Astrocyte (in vitro differentiated cells and primary cell): ENCODE measurements around the gene MED22. TPM values are rescaled to one million over a fixed set of nuclear protein-coding genes. Genes with fewer than 3 reads are reported as not detected.

Experiments
- DNase-seq: peaks from one replicate; pipeline ENCODE4 v3.0.0-alpha.2; 2010; ENCODE audit warnings: low read depth
- FAIRE-seq: peaks from 2 replicates; lab custom pipeline; 2011; peaks lifted over from hg19 to GRCh38; lab: Jason Lieb, UNC
- H2AFZ ChIP-seq: 2 replicates; pipeline ENCODE4 v1.6.0; 2012; ENCODE audit warnings: low read depth, low read length, inconsistent platforms
- H3K27ac ChIP-seq: 2 replicates; pipeline ENCODE4 v1.5.1; 2011; ENCODE audit warnings: low read depth, low read length, inconsistent platforms
- H3K27me3 ChIP-seq: 2 replicates; pipeline ENCODE4 v1.6.0; 2011; ENCODE audit warnings: low read length, inconsistent platforms; ENCODE audit not compliant: insufficient read depth
- H3K36me3 ChIP-seq: 2 replicates; pipeline ENCODE4 v1.5.1; 2011; ENCODE audit warnings: low read length, inconsistent platforms; ENCODE audit not compliant: insufficient read depth
- H3K4me1 ChIP-seq: 2 replicates; pipeline ENCODE4 v1.5.1; 2011; ENCODE audit warnings: low read length, inconsistent platforms; ENCODE audit not compliant: insufficient read depth
- H3K4me2 ChIP-seq: 2 replicates; pipeline ENCODE4 v1.6.0; 2012; ENCODE audit warnings: low read length, inconsistent platforms
- H3K4me3 ChIP-seq: 2 replicates; pipeline ENCODE4 v1.5.1; 2011; ENCODE audit warnings: low read depth, mild to moderate bottlenecking, low read length, inconsistent platforms; ENCODE audit not compliant: insufficient read depth
- H3K79me2 ChIP-seq: 2 replicates; pipeline ENCODE4 v1.6.0; 2012; ENCODE audit warnings: mild to moderate bottlenecking, low read length, inconsistent platforms; ENCODE audit not compliant: insufficient read depth
- H3K9ac ChIP-seq: 2 replicates; pipeline ENCODE4 v1.6.0; 2012; ENCODE audit warnings: mild to moderate bottlenecking, low read length, inconsistent platforms
- H3K9me3 ChIP-seq: 2 replicates; pipeline ENCODE4 v1.5.1; 2012; ENCODE audit warnings: low read depth, mild to moderate bottlenecking, low read length, inconsistent platforms; ENCODE audit not compliant: insufficient read depth
- H4K20me1 ChIP-seq: 2 replicates; pipeline ENCODE4 v1.6.0; 2012; ENCODE audit warnings: low read length, inconsistent platforms; ENCODE audit not compliant: insufficient read depth
- H3K27ac Mint-ChIP-seq: one replicate; pipeline ENCODE4 v1.8.0; 2021; ENCODE audit warnings: mild to moderate bottlenecking, mixed read lengths; ENCODE audit not compliant: unreplicated experiment
- H3K27me3 Mint-ChIP-seq: one replicate; pipeline ENCODE4 v1.8.0; 2021; ENCODE audit warnings: low read depth, mixed read lengths; ENCODE audit not compliant: unreplicated experiment
- H3K36me3 Mint-ChIP-seq: one replicate; pipeline ENCODE4 v1.8.0; 2021; ENCODE audit warnings: low read depth, mixed read lengths; ENCODE audit not compliant: unreplicated experiment
- H3K4me1 Mint-ChIP-seq: one replicate; pipeline ENCODE4 v1.8.0; 2021; ENCODE audit warnings: low read depth, mixed read lengths; ENCODE audit not compliant: unreplicated experiment
- H3K4me3 Mint-ChIP-seq: one replicate; pipeline ENCODE4 v1.8.0; 2021; ENCODE audit warnings: mild to moderate bottlenecking, moderate library complexity, mixed read lengths; ENCODE audit not compliant: unreplicated experiment
- H3K9me3 Mint-ChIP-seq: one replicate; pipeline ENCODE4 v1.8.0; 2021; ENCODE audit warnings: mild to moderate bottlenecking, mixed read lengths; ENCODE audit not compliant: unreplicated experiment
- EZH2 ChIP-seq: IDR thresholded peaks from 2 replicates; pipeline ENCODE4 v1.6.1; 2012; ENCODE audit warnings: mild to moderate bottlenecking, low read length, inconsistent platforms; ENCODE audit not compliant: insufficient read depth
- total RNA-seq: library from RNA; stranded (reverse); gene quantifications from 2 replicates; pipeline ENCODE4 v1.2.1, GENCODE V29; 2021
- TF ChIP-seq, protein P1 (sequence below): IDR thresholded peaks from 2 replicates; pipeline ENCODE4 v1.5.1; 2011; ENCODE audit warnings: low read depth, mild to moderate bottlenecking, inconsistent platforms, low read length, moderate library complexity; ENCODE audit not compliant: insufficient read depth

MED22 gene
- total RNA-seq, 1 donor from 2014 or later = 28.8 TPM

DNA sequence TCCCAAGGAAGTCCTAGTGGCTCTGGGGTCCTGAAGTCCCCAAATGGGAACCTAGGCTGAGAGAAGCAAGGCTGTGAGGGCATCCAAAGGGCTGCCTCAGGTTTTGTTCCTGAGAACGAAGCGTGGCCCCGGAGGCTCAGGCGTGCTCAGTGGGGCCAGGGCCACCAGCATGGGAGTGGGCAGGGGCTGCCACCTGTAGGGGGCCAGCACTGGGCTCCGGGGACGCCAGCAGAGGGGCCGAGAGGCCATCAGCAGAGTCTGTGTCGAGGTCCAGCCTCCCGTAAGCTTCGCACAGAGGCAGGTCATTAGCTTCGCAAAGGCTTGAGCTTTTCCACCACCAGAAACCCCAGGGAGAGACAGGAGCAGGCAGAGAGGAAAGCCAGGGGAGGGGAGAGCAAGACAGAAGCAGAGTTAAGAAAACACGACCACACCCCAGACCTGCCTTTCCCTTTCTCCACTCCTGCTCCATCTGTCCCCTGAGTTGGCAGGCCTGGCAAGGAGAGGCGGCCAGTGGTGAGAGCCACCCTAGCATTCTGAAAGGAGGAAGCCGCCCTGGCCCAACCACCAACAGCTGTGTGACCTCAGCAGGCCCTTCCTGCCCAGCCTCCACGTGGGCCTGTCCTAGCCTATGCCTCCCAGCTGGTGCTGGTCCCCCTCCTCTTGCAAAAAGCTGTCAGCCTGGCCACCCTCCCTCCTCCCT, 6.4 kb downstream of the MED22 start:
- no peak for FAIRE-seq
- no peaks in the 10 kb centered on the region for H3K27me3 ChIP-seq

DNA sequence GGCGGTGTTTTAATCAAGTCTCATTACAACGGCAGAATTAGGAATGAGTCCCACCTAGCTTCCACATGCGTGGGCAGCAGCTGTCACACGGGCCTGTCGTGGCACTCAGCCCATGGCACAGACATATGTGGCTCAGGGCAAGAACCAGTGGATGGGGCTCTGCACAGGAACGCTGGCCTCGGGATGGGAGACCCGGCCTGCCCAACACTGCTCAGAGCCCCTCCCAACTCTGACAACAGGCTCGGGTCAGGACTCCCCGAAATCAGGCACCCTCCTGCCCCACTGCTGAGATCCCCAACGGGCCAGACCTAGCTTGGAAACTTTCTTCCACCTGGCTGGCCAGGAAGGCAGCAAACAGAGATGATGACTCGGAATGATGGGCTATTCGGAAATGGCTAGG, 7.0 kb downstream of the MED22 start:
- no peak overlapping the region for H3K27ac Mint-ChIP-seq
- no peak for DNase-seq
- Histone ChIP-seq H3K4me1 (no peaks in the 10 kb centered on the region), H3K27ac (no peak overlapping the region), H2AFZ (no peak overlapping the region), H3K36me3 (peaks cover 26% of the 10 kb centered on the region), H3K9me3 (no peaks in the 10 kb centered on the region), H3K79me2 (peaks cover 12% of the 10 kb centered on the region), H4K20me1 (peaks cover 10% of the 10 kb centered on the region), H3K9ac (no peak overlapping the region), H3K4me3 (no peak overlapping the region), H3K4me2 (no peak overlapping the region), H3K27me3 (no peaks in the 10 kb centered on the region)
- FAIRE-seq = no peak
- no peaks in the 10 kb centered on the region for H3K4me1 Mint-ChIP-seq
- no peaks in the 10 kb centered on the region for H3K9me3 Mint-ChIP-seq
- H3K36me3 Mint-ChIP-seq = peaks cover 14% of the 10 kb centered on the region
- no peak overlapping the region for H3K4me3 Mint-ChIP-seq
- H3K27me3 Mint-ChIP-seq = no peaks in the 10 kb centered on the region
- TF ChIP-seq, protein P1, sequence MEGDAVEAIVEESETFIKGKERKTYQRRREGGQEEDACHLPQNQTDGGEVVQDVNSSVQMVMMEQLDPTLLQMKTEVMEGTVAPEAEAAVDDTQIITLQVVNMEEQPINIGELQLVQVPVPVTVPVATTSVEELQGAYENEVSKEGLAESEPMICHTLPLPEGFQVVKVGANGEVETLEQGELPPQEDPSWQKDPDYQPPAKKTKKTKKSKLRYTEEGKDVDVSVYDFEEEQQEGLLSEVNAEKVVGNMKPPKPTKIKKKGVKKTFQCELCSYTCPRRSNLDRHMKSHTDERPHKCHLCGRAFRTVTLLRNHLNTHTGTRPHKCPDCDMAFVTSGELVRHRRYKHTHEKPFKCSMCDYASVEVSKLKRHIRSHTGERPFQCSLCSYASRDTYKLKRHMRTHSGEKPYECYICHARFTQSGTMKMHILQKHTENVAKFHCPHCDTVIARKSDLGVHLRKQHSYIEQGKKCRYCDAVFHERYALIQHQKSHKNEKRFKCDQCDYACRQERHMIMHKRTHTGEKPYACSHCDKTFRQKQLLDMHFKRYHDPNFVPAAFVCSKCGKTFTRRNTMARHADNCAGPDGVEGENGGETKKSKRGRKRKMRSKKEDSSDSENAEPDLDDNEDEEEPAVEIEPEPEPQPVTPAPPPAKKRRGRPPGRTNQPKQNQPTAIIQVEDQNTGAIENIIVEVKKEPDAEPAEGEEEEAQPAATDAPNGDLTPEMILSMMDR = no peak
- no peak for TF ChIP-seq EZH2

More for the DNA sequence above, 6.4 kb downstream of the MED22 start:
- no peak overlapping the region for H3K4me3 ChIP-seq
- Mint-ChIP-seq H3K4me3 (no peak overlapping the region), H3K9me3 (no peaks in the 10 kb centered on the region), H3K27ac (no peak overlapping the region), H3K36me3 (peaks cover 16% of the 10 kb centered on the region), H3K4me1 (peaks cover 3% of the 10 kb centered on the region), H3K27me3 (no peaks in the 10 kb centered on the region)
- no peak overlapping the region for H2AFZ ChIP-seq
- no peak overlapping the region for H3K4me2 ChIP-seq
- no peak for TF ChIP-seq EZH2
- TF ChIP-seq, protein P1 = no peak
- H3K9me3 ChIP-seq = no peaks in the 10 kb centered on the region
- DNase-seq = no peak
- no peak overlapping the region for H3K27ac ChIP-seq
- H3K9ac ChIP-seq = no peak overlapping the region
- peaks cover 26% of the 10 kb centered on the region for H3K36me3 ChIP-seq
- H3K4me1 ChIP-seq = peaks cover 5% of the 10 kb centered on the region
- peaks cover 16% of the 10 kb centered on the region for H4K20me1 ChIP-seq
- H3K79me2 ChIP-seq = peaks cover 15% of the 10 kb centered on the region

DNA sequence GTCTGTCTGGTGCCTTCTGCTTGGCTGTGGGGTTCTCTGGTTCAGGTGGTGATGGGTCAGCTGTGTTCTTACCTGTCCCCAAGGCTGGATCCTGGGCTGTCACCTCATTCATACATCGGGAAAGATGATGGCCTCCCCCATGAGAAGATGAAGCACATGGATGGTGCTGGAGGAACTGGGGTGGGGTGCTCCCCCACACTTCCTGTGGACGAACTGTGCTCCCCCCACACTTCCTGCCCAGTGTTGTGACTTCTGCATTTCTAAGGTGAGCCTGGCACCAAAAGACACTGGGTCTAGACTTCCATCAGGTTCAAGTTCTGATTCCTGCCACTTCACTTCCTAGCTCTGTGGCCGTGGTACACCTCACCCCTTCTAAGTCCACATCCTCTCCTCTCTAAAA, 7.7 kb downstream of the MED22 start:
- Histone ChIP-seq H2AFZ (no peak overlapping the region), H3K9ac (no peak overlapping the region), H3K27ac (no peak overlapping the region), H4K20me1 (peaks cover 3% of the 10 kb centered on the region), H3K4me2 (no peak overlapping the region), H3K4me1 (peaks cover 2% of the 10 kb centered on the region), H3K9me3 (no peaks in the 10 kb centered on the region), H3K4me3 (no peak overlapping the region), H3K36me3 (peaks cover 23% of the 10 kb centered on the region), H3K27me3 (no peaks in the 10 kb centered on the region), H3K79me2 (peaks cover 12% of the 10 kb centered on the region)
- Mint-ChIP-seq H3K4me3 (no peak overlapping the region), H3K27me3 (no peaks in the 10 kb centered on the region), H3K36me3 (peaks cover 15% of the 10 kb centered on the region), H3K27ac (no peak overlapping the region), H3K9me3 (no peaks in the 10 kb centered on the region), H3K4me1 (no peaks in the 10 kb centered on the region)
- TF ChIP-seq, protein P1 = no peak
- TF ChIP-seq EZH2 = no peak
- FAIRE-seq (no peak), DNase-seq (no peak)
